SK-N-SH (cell line): ENCODE measurements around the gene CPA4. TPM values are rescaled to one million over a fixed set of nuclear protein-coding genes. Genes with fewer than 3 reads are reported as not detected.

Source experiments
- CTCF ChIA-PET: fragments of 300-600, 350-600 bp; formaldehyde crosslinking; extraction: SDS; loops from one replicate; lab custom pipeline; 2021; lab: Yijun Ruan, JAX
- POLR2A ChIA-PET: fragments of 350-600 bp; sonication (Branson Sonifier 250); formaldehyde crosslinking; extraction: SDS; loops from one replicate; lab custom pipeline; 2020; ENCODE audit warnings: antibody characterized with exemption, inconsistent platforms; lab: Yijun Ruan, JAX
- DNase-seq: peaks from one replicate; pipeline ENCODE4 v3.0.0; 2012
- H2AFZ ChIP-seq: fragments of 200-600 bp; sonication (generic); 2 replicates; pipeline ENCODE4 v1.8.1; 2016; ENCODE audit warnings: antibody characterized with exemption, mild to moderate bottlenecking, low read depth
- H3F3A ChIP-seq: fragments of 200-600 bp; sonication (generic); replicated peaks from 2 replicates; pipeline ENCODE3; 2016; ENCODE audit warnings: antibody characterized with exemption, mild to moderate bottlenecking; ENCODE audit not compliant: insufficient read depth
- H3K27ac ChIP-seq, 2 experiments: fragments of 200-500 bp in 1 of 2; fragments of 200-600 bp in 1 of 2; sonication (Bioruptor generic) in 1 of 2; sonication (generic), shearing (Covaris generic) in 1 of 2; 2 replicates each; pipeline versions ENCODE4 v1.5.1 to v1.6.1; 2014 to 2016; ENCODE audit warnings: low read depth in 2 of 2, inconsistent platforms in 1 of 2, low read length in 1 of 2, mild to moderate bottlenecking in 1 of 2, mixed read lengths in 1 of 2
- H3K27me3 ChIP-seq: fragments of 200-600 bp; sonication (generic), shearing (Covaris generic); 2 replicates; pipeline ENCODE4 v1.6.1; 2016; ENCODE audit warnings: mixed run types; ENCODE audit not compliant: insufficient read depth
- H3K36me3 ChIP-seq, 2 experiments: fragments of 200-500 bp in 1 of 2; fragments of 200-600 bp in 1 of 2; sonication (Bioruptor generic) in 1 of 2; sonication (generic) in 1 of 2; replicated peaks in 1 of 2; 2 replicates each; pipeline versions ENCODE3 to v1.5.1; 2014 to 2016; ENCODE audit warnings: low read length in 1 of 2, mild to moderate bottlenecking in 1 of 2; ENCODE audit not compliant: insufficient read depth in 2 of 2, control insufficient read depth in 1 of 2
- H3K4me1 ChIP-seq, 2 experiments: fragments of 200-500 bp in 1 of 2; fragments of 200-600 bp in 1 of 2; sonication (Bioruptor generic) in 1 of 2; sonication (generic), shearing (Covaris generic) in 1 of 2; 2 replicates each; pipeline versions ENCODE4 v1.5.1 to v1.6.1; 2014 to 2016; ENCODE audit warnings: low read depth in 1 of 2, low read length in 1 of 2, mixed run types in 1 of 2; ENCODE audit not compliant: insufficient read depth in 2 of 2, control insufficient read depth in 1 of 2
- H3K4me2 ChIP-seq: fragments of 200-600 bp; sonication (generic), shearing (Covaris generic); 2 replicates; pipeline ENCODE4 v1.6.1; 2017; ENCODE audit warnings: mixed run types
- H3K4me3 ChIP-seq, 2 experiments: fragments of 200-500 bp in 1 of 2; fragments of 200-600 bp in 1 of 2; sonication (Bioruptor generic) in 1 of 2; sonication (generic), shearing (Covaris generic) in 1 of 2; 2 replicates each; pipeline versions ENCODE4 v1.5.1 to v1.8.1; 2014 to 2016; ENCODE audit warnings: low read depth in 2 of 2, inconsistent platforms in 1 of 2, low read length in 1 of 2, mild to moderate bottlenecking in 1 of 2, mixed read lengths in 1 of 2, moderate library complexity in 1 of 2
- H3K79me2 ChIP-seq: fragments of 200-600 bp; sonication (generic); 2 replicates; pipeline ENCODE4 v1.8.1; 2017; ENCODE audit warnings: mild to moderate bottlenecking; ENCODE audit not compliant: insufficient read depth
- H3K9ac ChIP-seq: fragments of 200-600 bp; sonication (generic); 2 replicates; pipeline ENCODE4 v1.6.1; 2017; ENCODE audit warnings: mixed run types
- H3K9me2 ChIP-seq: fragments of 200-600 bp; sonication (generic); 2 replicates; pipeline ENCODE4 v1.6.1; 2017; ENCODE audit warnings: mixed run types
- H3K9me3 ChIP-seq: fragments of 200-600 bp; sonication (generic); 2 replicates; pipeline ENCODE4 v1.6.1; 2017; ENCODE audit warnings: mixed run types, mild to moderate bottlenecking, moderate library complexity
- H4K20me1 ChIP-seq: fragments of 200-600 bp; sonication (generic); 2 replicates; pipeline ENCODE4 v1.6.1; 2017; ENCODE audit warnings: mild to moderate bottlenecking, mixed run types; ENCODE audit not compliant: insufficient read depth
- CTCF ChIP-seq: fragments of 200-600 bp; sonication (generic); IDR thresholded peaks from 2 replicates; pipeline ENCODE4 v1.6.1; 2017; ENCODE audit warnings: antibody characterized with exemption, mild to moderate bottlenecking, moderate library complexity
- EZH2phosphoT487 ChIP-seq: fragments of 200-600 bp; sonication (generic); IDR thresholded peaks from 2 replicates; pipeline ENCODE4 v1.6.1; 2017; ENCODE audit warnings: low read depth, mixed run types, mild to moderate bottlenecking, antibody characterized with exemption, moderate library complexity, borderline replicate concordance
- FOSL2 ChIP-seq: IDR thresholded peaks from 2 replicates; pipeline ENCODE4 v1.4.0; 2012; ENCODE audit warnings: low read depth, mild to moderate bottlenecking, moderate library complexity, borderline replicate concordance
- FOXM1 ChIP-seq: IDR thresholded peaks from 2 replicates; pipeline ENCODE4 v1.4.0; 2012; ENCODE audit warnings: low read depth, mild to moderate bottlenecking
- IRF3 ChIP-seq: fragments of 150-350 bp; IDR thresholded peaks from 2 replicates; pipeline ENCODE4 v1.6.1; 2016; ENCODE audit warnings: mild to moderate bottlenecking, low read depth, low read length
- MAX ChIP-seq: IDR thresholded peaks from 2 replicates; pipeline ENCODE4 v1.4.0; 2012; ENCODE audit warnings: low read depth
- MXI1 ChIP-seq: IDR thresholded peaks from 2 replicates; pipeline ENCODE4 v1.6.1; 2012; ENCODE audit warnings: mild to moderate bottlenecking, low read depth, low read length, improper control_type of control experiment
- NRF1 ChIP-seq: IDR thresholded peaks from 2 replicates; pipeline ENCODE4 v1.6.1; 2012; ENCODE audit warnings: low read depth, mild to moderate bottlenecking, low read length
- RAD21 ChIP-seq: IDR thresholded peaks from 2 replicates; pipeline ENCODE4 v1.6.1; 2012; ENCODE audit warnings: mild to moderate bottlenecking, low read length
- REST ChIP-seq: IDR thresholded peaks from 2 replicates; pipeline ENCODE4 v1.6.1; 2012; ENCODE audit warnings: mild to moderate bottlenecking, low read depth, low read length, moderate library complexity
- RFX5 ChIP-seq: IDR thresholded peaks from 2 replicates; pipeline ENCODE4 v1.6.1; 2012; ENCODE audit warnings: mild to moderate bottlenecking, improper control_type of control experiment, low read length
- RXRA ChIP-seq: IDR thresholded peaks from 2 replicates; pipeline ENCODE4 v1.4.0; 2012; ENCODE audit warnings: low read depth, mild to moderate bottlenecking, borderline replicate concordance
- SIN3A ChIP-seq: IDR thresholded peaks from 2 replicates; pipeline ENCODE4 v1.6.1; 2012; ENCODE audit warnings: low read depth, mild to moderate bottlenecking, low read length, moderate library complexity, borderline replicate concordance
- TAF1 ChIP-seq: IDR thresholded peaks from 2 replicates; pipeline ENCODE4 v1.6.1; 2012; ENCODE audit warnings: low read depth, mild to moderate bottlenecking, low read length, moderate library complexity, borderline replicate concordance
- TCF12 ChIP-seq: IDR thresholded peaks from 2 replicates; pipeline ENCODE4 v1.4.0; 2012
- USF1 ChIP-seq: IDR thresholded peaks from 2 replicates; pipeline ENCODE4 v1.4.0; 2012; ENCODE audit warnings: low read depth, borderline replicate concordance
- WGBS: methylation state at CpG from one replicate; pipeline ENCODE4 v1.1.6; 2017; ENCODE audit warnings: low lambda C conversion rate; 5-methylcytosine and 5-hydroxymethylcytosine counted together
- polyA plus RNA-seq, 3 experiments: library from polyadenylated mRNA; depleted of rRNA; stranded (reverse); fragments of >200 nt; gene quantifications; 2 replicates each; pipeline ENCODE4 v1.2.3, GENCODE V29; 2012

Gene CPA4
- polyA plus RNA-seq, 1 of the 3 experiments (the other 2 are of a cell fraction) = 176 TPM

GRCh38 chr7:130345725-130346124 lies 52.8 kb downstream of the CPA4 start:
- TF ChIP-seq RXRA (no peak), TAF1 (no peak), RAD21 (no peak), NRF1 (no peak), MAX (no peak), MXI1 (no peak), SIN3A (no peak), FOSL2 (no peak), IRF3 (no peak), TCF12 (no peak), CTCF (no peak), FOXM1 (no peak), RFX5 (no peak)
- CTCF ChIA-PET = interaction anchor here (1.1 kb wide), 1 partner anchor 14 kb away, joined by 4 read pairs; no protein-coding TSS in a partner anchor
- no peak overlapping the region for H2AFZ ChIP-seq

GRCh38 chr7:130346177-130346905 lies 53.4 kb downstream of the CPA4 start:
- Histone ChIP-seq H3K36me3 (no peaks in the 10 kb centered on the region), H3K4me3 (no peak overlapping the region), H4K20me1 (no peaks in the 10 kb centered on the region), H3K79me2 (no peaks in the 10 kb centered on the region), H3F3A (no peaks in the 10 kb centered on the region), H3K4me1 (no peaks in the 10 kb centered on the region; a peak in 1 of 4 replicates), H3K27me3 (no peaks in the 10 kb centered on the region), H3K9ac (no peak overlapping the region), H3K9me2 (no peaks in the 10 kb centered on the region), H3K9me3 (no peaks in the 10 kb centered on the region), H3K27ac (no peak overlapping the region), H2AFZ (no peak overlapping the region), H3K4me2 (no peak overlapping the region)
- WGBS = 80% methylated on average over 6 of the region's 10 CpGs
- no peak for DNase-seq
- POLR2A ChIA-PET = no interaction called here
- CTCF ChIA-PET = interaction anchor here (1.3 kb wide), 1 partner anchor 14 kb away, joined by 4 read pairs; no protein-coding TSS in a partner anchor
- TF ChIP-seq TCF12 = no peak
- no peak for TF ChIP-seq REST
- no peak for TF ChIP-seq EZH2phosphoT487
- no peak for TF ChIP-seq IRF3
- no peak for TF ChIP-seq SIN3A
- no peak for TF ChIP-seq FOSL2
- TF ChIP-seq USF1 = no peak

More at GRCh38 chr7:130345725-130346124, 52.8 kb downstream of the CPA4 start:
- POLR2A ChIA-PET = no interaction called here
- Histone ChIP-seq H3K4me2 (no peak overlapping the region), H3K36me3 (no peaks in the 10 kb centered on the region), H3K9me3 (no peaks in the 10 kb centered on the region), H3K9me2 (no peaks in the 10 kb centered on the region), H3K79me2 (no peaks in the 10 kb centered on the region), H3F3A (no peaks in the 10 kb centered on the region), H3K4me3 (no peak overlapping the region), H3K4me1 (no peaks in the 10 kb centered on the region; a peak in 1 of 4 replicates), H3K27ac (no peak overlapping the region), H4K20me1 (no peaks in the 10 kb centered on the region), H3K9ac (no peak overlapping the region), H3K27me3 (no peaks in the 10 kb centered on the region)
- DNase-seq = no peak
- 77% methylated on average over 5 of the region's 5 CpGs for WGBS
